RWPE1 (cell line): ENCODE data around the gene SLC16A2.

Experiments
- CTCF ChIA-PET: fragments of 350-600 bp; sonication (Branson Sonifier 250); formaldehyde crosslinking; extraction: SDS; loops from one replicate; lab custom pipeline; 2021; lab: Yijun Ruan, JAX
- POLR2A ChIA-PET: fragments of 400-600 bp; formaldehyde crosslinking; extraction: SDS; loops from one replicate; lab custom pipeline; 2020; ENCODE audit warnings: antibody characterized with exemption; ENCODE audit not compliant: low non-redundant PET; lab: Yijun Ruan, JAX
- DNase-seq: peaks from one replicate; pipeline ENCODE4 v3.0.0; 2012; ENCODE audit warnings: low spot score
- H3K27ac ChIP-seq: fragments of 450-650 bp; 2 replicates; pipeline ENCODE4 v1.5.1; 2017
- TF ChIP-seq, protein P1 (sequence below): fragments of 450-650 bp; conservative IDR thresholded peaks from 2 replicates; pipeline ENCODE4 v1.5.1; 2017; ENCODE audit warnings: low read depth, mild to moderate bottlenecking

SLC16A2 gene

GRCh38 chrX:74421036-74421739, at the start of gene SLC16A2:
SLC16A2 (plus strand) TSS chrX:74421493; CDS start chrX:74421638, 145 bp downstream.
- TF ChIP-seq, protein P1, sequence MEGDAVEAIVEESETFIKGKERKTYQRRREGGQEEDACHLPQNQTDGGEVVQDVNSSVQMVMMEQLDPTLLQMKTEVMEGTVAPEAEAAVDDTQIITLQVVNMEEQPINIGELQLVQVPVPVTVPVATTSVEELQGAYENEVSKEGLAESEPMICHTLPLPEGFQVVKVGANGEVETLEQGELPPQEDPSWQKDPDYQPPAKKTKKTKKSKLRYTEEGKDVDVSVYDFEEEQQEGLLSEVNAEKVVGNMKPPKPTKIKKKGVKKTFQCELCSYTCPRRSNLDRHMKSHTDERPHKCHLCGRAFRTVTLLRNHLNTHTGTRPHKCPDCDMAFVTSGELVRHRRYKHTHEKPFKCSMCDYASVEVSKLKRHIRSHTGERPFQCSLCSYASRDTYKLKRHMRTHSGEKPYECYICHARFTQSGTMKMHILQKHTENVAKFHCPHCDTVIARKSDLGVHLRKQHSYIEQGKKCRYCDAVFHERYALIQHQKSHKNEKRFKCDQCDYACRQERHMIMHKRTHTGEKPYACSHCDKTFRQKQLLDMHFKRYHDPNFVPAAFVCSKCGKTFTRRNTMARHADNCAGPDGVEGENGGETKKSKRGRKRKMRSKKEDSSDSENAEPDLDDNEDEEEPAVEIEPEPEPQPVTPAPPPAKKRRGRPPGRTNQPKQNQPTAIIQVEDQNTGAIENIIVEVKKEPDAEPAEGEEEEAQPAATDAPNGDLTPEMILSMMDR: no peak
- ChIA-PET CTCF (no interaction called here), POLR2A (no interaction called here)
- peak within 1 kb of the TSS; percentile 54 for H3K27ac ChIP-seq
- peak; percentile 62 for DNase-seq

GRCh38 chrX:74372272-74372671, 49.0 kb upstream of the SLC16A2 start:
- ChIA-PET POLR2A (no interaction called here), CTCF (interaction anchor here (0.7 kb wide), 1 partner anchor 10 kb away, joined by 4 read pairs; no protein-coding TSS in a partner anchor)
- no peak for DNase-seq
- H3K27ac ChIP-seq: no peak overlapping the region
- TF ChIP-seq, protein P1: no peak

GRCh38 chrX:74377282-74377681, 44.0 kb upstream of the SLC16A2 start:
- H3K27ac ChIP-seq: no peak overlapping the region
- POLR2A ChIA-PET: no interaction called here

DNA sequence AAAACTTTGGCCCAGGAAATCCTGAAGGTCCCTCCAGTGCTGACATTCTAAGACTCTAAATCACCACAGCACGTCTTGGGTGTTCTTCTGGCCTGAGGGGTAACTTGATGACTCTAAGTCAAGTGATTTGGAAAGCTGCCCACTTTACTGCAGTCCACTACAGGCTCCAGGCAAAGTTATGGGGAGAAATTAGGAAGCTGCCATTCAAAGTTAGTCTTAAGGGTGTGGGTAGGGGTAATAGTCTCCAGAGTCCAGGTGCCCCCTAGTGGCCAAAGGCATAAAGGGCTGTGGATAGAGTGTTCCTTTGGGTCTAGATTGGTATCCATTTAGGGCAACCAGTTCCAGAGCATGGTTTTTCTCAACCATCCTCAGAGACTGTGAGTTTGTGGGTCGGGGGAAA, 38.7 kb upstream of the SLC16A2 start:
- H3K27ac ChIP-seq: no peak overlapping the region
- TF ChIP-seq, protein P1: peak; percentile 62
- CTCF ChIA-PET: interaction anchor here (0.6 to 1.2 kb wide), 6 partner anchors 11 to 69 kb away, joined by 3 to 9 read pairs (median 4); no protein-coding TSS in a partner anchor
- DNase-seq: peak; percentile 55
- POLR2A ChIA-PET: no interaction called here

More at GRCh38 chrX:74377282-74377681, 44.0 kb upstream of the SLC16A2 start:
- DNase-seq: no peak
- CTCF ChIA-PET: interaction anchor here (0.6 kb wide), 1 partner anchor 67 kb away, joined by 4 read pairs; no protein-coding TSS in a partner anchor
- TF ChIP-seq, protein P1: no peak

- DNase-seq: peak; percentile 50
Observed at GRCh38 chrX:74383611-74384010, 37.7 kb upstream of the SLC16A2 start.

GRCh38 chrX:74389016-74389722, 32.1 kb upstream of the SLC16A2 start:
- POLR2A ChIA-PET: no interaction called here
- TF ChIP-seq, protein P1: no peak
- DNase-seq: no peak
- CTCF ChIA-PET: no interaction called here
- H3K27ac ChIP-seq: no peak overlapping the region

More at GRCh38 chrX:74383611-74384010, 37.7 kb upstream of the SLC16A2 start:
- H3K27ac ChIP-seq: no peak overlapping the region
- ChIA-PET POLR2A (no interaction called here), CTCF (no interaction called here)
- TF ChIP-seq, protein P1: no peak
